Peyer's patch (tissue), 4 donors: ENCODE results near the gene AUTS2.

Experiments
- POLR2A ChIP-seq, 2 donors: fragments of 450-650 bp; IDR thresholded peaks; one replicate each; pipeline ENCODE4 v1.5.1; 2017; ENCODE audit warnings: antibody characterized with exemption in 2 of 2, mild to moderate bottlenecking in 2 of 2, moderate library complexity in 2 of 2
- TF ChIP-seq, protein P1 (sequence below), 6 experiments: fragments of 450-650 bp in 4 of 6; fragments of 200-600 bp in 2 of 6; sonication (generic) in 1 of 6; IDR thresholded peaks; one replicate each; pipeline ENCODE4 v1.5.1; 2017 to 2019; ENCODE audit warnings: antibody characterized with exemption in 6 of 6, mild to moderate bottlenecking in 3 of 6, moderate library complexity in 1 of 6

DNA sequence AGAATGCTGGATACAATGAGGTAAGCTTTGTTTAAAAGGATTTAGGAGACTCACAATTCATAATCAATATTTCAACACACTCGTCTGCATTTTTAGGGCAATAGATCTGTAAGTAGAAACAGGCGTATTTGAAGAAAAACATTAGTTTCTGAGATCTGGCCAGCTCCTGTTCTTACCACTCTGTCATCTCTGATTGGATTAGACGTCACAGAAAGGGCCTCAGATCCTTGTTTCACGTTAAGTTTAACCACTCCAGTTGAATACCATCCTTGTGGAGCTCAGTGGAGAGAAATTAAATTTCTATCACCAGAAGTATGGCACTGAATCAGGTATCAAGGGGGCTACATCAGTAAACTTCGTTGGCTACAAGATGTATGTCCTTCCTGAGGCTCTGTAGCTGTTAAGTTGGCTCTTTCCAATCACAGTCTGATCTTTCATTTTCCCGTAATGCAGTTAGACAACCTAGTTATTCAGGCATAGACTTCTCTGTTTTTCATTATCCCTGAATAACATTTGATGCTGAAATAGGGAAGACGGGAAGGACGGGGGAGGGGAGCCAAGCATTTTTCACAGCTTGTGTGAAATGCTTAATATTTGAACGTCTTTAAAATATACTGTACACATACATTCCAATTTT is 874.4 kb downstream of the AUTS2 start:
- TF ChIP-seq, protein P1, sequence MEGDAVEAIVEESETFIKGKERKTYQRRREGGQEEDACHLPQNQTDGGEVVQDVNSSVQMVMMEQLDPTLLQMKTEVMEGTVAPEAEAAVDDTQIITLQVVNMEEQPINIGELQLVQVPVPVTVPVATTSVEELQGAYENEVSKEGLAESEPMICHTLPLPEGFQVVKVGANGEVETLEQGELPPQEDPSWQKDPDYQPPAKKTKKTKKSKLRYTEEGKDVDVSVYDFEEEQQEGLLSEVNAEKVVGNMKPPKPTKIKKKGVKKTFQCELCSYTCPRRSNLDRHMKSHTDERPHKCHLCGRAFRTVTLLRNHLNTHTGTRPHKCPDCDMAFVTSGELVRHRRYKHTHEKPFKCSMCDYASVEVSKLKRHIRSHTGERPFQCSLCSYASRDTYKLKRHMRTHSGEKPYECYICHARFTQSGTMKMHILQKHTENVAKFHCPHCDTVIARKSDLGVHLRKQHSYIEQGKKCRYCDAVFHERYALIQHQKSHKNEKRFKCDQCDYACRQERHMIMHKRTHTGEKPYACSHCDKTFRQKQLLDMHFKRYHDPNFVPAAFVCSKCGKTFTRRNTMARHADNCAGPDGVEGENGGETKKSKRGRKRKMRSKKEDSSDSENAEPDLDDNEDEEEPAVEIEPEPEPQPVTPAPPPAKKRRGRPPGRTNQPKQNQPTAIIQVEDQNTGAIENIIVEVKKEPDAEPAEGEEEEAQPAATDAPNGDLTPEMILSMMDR (IDR thresholded peaks at IDR 0.05) = no peak
- TF ChIP-seq POLR2A (IDR thresholded peaks at IDR 0.05) = no peak
